ENCODE data around the gene MGAT4D.

DNA sequence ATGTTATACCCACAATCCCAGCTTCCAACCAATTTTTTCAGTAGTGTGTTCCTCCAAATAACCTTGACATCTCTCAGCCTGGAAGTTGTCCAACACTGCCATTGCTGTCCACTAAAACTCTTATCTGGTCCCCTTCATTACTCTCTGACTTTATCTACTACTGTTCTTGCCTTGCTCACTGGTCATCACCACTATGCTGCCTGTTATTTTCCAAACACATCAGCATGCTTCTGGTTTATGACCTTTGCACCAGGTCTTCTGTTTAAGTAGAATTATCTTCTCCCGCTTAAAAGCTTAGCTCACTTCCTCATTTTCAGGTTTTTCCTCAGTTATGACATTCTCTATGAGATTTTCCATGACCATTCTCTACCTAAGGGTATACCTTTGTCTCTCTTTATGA, 31.3 kb upstream of the MGAT4D start:
- TF ChIP-seq, protein P1, sequence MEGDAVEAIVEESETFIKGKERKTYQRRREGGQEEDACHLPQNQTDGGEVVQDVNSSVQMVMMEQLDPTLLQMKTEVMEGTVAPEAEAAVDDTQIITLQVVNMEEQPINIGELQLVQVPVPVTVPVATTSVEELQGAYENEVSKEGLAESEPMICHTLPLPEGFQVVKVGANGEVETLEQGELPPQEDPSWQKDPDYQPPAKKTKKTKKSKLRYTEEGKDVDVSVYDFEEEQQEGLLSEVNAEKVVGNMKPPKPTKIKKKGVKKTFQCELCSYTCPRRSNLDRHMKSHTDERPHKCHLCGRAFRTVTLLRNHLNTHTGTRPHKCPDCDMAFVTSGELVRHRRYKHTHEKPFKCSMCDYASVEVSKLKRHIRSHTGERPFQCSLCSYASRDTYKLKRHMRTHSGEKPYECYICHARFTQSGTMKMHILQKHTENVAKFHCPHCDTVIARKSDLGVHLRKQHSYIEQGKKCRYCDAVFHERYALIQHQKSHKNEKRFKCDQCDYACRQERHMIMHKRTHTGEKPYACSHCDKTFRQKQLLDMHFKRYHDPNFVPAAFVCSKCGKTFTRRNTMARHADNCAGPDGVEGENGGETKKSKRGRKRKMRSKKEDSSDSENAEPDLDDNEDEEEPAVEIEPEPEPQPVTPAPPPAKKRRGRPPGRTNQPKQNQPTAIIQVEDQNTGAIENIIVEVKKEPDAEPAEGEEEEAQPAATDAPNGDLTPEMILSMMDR (conservative IDR thresholded peaks at IDR 0.05), result no peak
- no peak for TF ChIP-seq EZH2 (IDR thresholded peaks at IDR 0.05; ENCODE audit: low read depth)

Measured in PC-9 (cell line).